OCI-LY1 (cell line): Measurements from ENCODE around the gene NRG2.

Experiments
- H2AFZ ChIP-seq: fragments of 200-600 bp; sonication (generic), shearing (Covaris generic); 2 replicates; pipeline ENCODE4 v1.6.0; 2014; ENCODE audit warnings: antibody characterized with exemption, mild to moderate bottlenecking, low read length
- H3F3A ChIP-seq: fragments of 200-600 bp; sonication (generic), shearing (Covaris generic); 2 replicates; pipeline ENCODE4 v1.6.0; 2014; ENCODE audit warnings: mild to moderate bottlenecking, antibody characterized with exemption, low read length, moderate library complexity; ENCODE audit not compliant: insufficient read depth
- H3K27ac ChIP-seq: fragments of 200-600 bp; sonication (generic); 2 replicates; pipeline ENCODE4 v1.5.1; 2014; ENCODE audit warnings: low read length, mixed run types, mild to moderate bottlenecking, low read depth; ENCODE audit not compliant: poor library complexity, severe bottlenecking
- H3K27me3 ChIP-seq: fragments of 200-600 bp; sonication (generic); 2 replicates; pipeline ENCODE4 v1.6.0; 2014; ENCODE audit warnings: antibody characterized with exemption, mild to moderate bottlenecking, low read length, moderate library complexity; ENCODE audit not compliant: insufficient read depth
- H3K36me3 ChIP-seq: fragments of 200-600 bp; sonication (generic); 2 replicates; pipeline ENCODE4 v1.6.1; 2014; ENCODE audit warnings: mild to moderate bottlenecking, antibody characterized with exemption, low read length, moderate library complexity, mixed read lengths; ENCODE audit not compliant: insufficient read depth
- H3K4me1 ChIP-seq: fragments of 200-600 bp; sonication (generic); 2 replicates; pipeline ENCODE4 v1.5.1; 2014; ENCODE audit warnings: mild to moderate bottlenecking, low read length, moderate library complexity; ENCODE audit not compliant: insufficient read depth, severe bottlenecking
- H3K4me2 ChIP-seq: fragments of 200-600 bp; sonication (generic), shearing (Covaris generic); 2 replicates; pipeline ENCODE4 v1.6.1; 2014; ENCODE audit warnings: low read length
- H3K4me3 ChIP-seq: fragments of 200-600 bp; sonication (generic); 2 replicates; pipeline ENCODE4 v1.5.1; 2014; ENCODE audit warnings: low read length, low read depth, mild to moderate bottlenecking, mixed read lengths; ENCODE audit not compliant: poor library complexity, severe bottlenecking
- H3K79me2 ChIP-seq: fragments of 200-600 bp; shearing (Covaris generic); 2 replicates; pipeline ENCODE4 v1.6.1; 2016; ENCODE audit warnings: mixed run types, low read length, mixed read lengths; ENCODE audit not compliant: insufficient read depth
- H3K9ac ChIP-seq: fragments of 200-600 bp; sonication (generic), shearing (Covaris generic); 2 replicates; pipeline ENCODE4 v1.6.1; 2014; ENCODE audit warnings: mild to moderate bottlenecking, low read length, mixed read lengths
- H3K9me2 ChIP-seq: fragments of 200-600 bp; sonication (generic), shearing (Covaris generic); 2 replicates; pipeline ENCODE4 v1.6.1; 2014; ENCODE audit warnings: low read depth, mild to moderate bottlenecking, low read length, mixed read lengths
- H3K9me3 ChIP-seq: fragments of 200-600 bp; shearing (Covaris generic); 2 replicates; pipeline ENCODE4 v1.6.1; 2014; ENCODE audit warnings: low read length, mixed read lengths
- H4K20me1 ChIP-seq: fragments of 200-600 bp; sonication (generic), shearing (Covaris generic); 2 replicates; pipeline ENCODE4 v1.6.0; 2016; ENCODE audit warnings: mild to moderate bottlenecking, low read length; ENCODE audit not compliant: insufficient read depth
- EZH2 ChIP-seq: fragments of 200-600 bp; sonication (generic), shearing (Covaris generic); IDR thresholded peaks from 2 replicates; pipeline ENCODE4 v1.8.0; 2017; ENCODE audit warnings: borderline replicate concordance, mixed run types, mild to moderate bottlenecking, antibody characterized with exemption, low read length, moderate library complexity, mixed read lengths
- TF ChIP-seq, protein P1 (sequence below): fragments of 200-600 bp; sonication (generic), shearing (Covaris generic); IDR thresholded peaks from 2 replicates; pipeline ENCODE4 v1.5.1; 2017; ENCODE audit warnings: mild to moderate bottlenecking, antibody characterized with exemption, low read length, moderate library complexity, mixed read lengths

Gene NRG2

DNA sequence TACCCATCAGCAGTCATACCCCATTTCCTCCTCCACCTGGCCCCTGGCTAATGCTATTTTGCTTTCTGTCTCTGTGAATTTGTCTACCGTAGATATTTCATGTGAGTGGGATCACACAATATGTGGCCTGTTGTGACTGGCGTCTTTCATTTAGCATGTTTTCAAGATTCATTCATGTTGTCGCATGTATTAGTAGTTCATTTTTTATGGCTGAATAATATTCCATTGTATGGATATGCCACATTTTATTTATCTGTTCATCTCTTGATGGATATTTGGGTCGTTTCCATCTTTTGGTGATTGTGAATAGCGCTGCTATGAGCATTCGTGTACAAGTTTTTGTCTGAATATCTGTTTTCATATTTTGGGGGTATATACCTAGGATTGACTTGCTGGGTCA lies 213.6 kb downstream of the NRG2 start:
- H4K20me1 ChIP-seq = no peaks in the 10 kb centered on the region
- H3K9ac ChIP-seq = no peak overlapping the region
- no peaks in the 10 kb centered on the region for H3F3A ChIP-seq
- no peak for TF ChIP-seq EZH2
- TF ChIP-seq, protein P1, sequence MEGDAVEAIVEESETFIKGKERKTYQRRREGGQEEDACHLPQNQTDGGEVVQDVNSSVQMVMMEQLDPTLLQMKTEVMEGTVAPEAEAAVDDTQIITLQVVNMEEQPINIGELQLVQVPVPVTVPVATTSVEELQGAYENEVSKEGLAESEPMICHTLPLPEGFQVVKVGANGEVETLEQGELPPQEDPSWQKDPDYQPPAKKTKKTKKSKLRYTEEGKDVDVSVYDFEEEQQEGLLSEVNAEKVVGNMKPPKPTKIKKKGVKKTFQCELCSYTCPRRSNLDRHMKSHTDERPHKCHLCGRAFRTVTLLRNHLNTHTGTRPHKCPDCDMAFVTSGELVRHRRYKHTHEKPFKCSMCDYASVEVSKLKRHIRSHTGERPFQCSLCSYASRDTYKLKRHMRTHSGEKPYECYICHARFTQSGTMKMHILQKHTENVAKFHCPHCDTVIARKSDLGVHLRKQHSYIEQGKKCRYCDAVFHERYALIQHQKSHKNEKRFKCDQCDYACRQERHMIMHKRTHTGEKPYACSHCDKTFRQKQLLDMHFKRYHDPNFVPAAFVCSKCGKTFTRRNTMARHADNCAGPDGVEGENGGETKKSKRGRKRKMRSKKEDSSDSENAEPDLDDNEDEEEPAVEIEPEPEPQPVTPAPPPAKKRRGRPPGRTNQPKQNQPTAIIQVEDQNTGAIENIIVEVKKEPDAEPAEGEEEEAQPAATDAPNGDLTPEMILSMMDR = no peak
- H3K4me2 ChIP-seq = no peak overlapping the region
- no peak overlapping the region for H3K4me3 ChIP-seq
- H3K27me3 ChIP-seq = peaks cover 3% of the 10 kb centered on the region; the same call in 1 of the 2 replicates
- H2AFZ ChIP-seq = no peak overlapping the region
- H3K9me3 ChIP-seq = no peaks in the 10 kb centered on the region
- no peak overlapping the region for H3K27ac ChIP-seq
- no peaks in the 10 kb centered on the region for H3K36me3 ChIP-seq
- H3K9me2 ChIP-seq = no peaks in the 10 kb centered on the region
- no peaks in the 10 kb centered on the region for H3K79me2 ChIP-seq
- no peaks in the 10 kb centered on the region for H3K4me1 ChIP-seq

GRCh38 chr5:139828207-139828895 lies 214.7 kb downstream of the NRG2 start:
- Histone ChIP-seq H3K27me3 (peaks cover 3% of the 10 kb centered on the region; the same call in 1 of the 2 replicates), H3K27ac (no peak overlapping the region), H3K4me3 (no peak overlapping the region), H4K20me1 (no peaks in the 10 kb centered on the region), H3K4me2 (no peak overlapping the region), H3K9ac (no peak overlapping the region), H2AFZ (no peak overlapping the region), H3K9me3 (no peaks in the 10 kb centered on the region), H3K36me3 (no peaks in the 10 kb centered on the region), H3K9me2 (no peaks in the 10 kb centered on the region), H3K4me1 (no peaks in the 10 kb centered on the region), H3K79me2 (no peaks in the 10 kb centered on the region), H3F3A (no peaks in the 10 kb centered on the region)
- TF ChIP-seq, protein P1 = no peak
- TF ChIP-seq EZH2 = no peak

DNA sequence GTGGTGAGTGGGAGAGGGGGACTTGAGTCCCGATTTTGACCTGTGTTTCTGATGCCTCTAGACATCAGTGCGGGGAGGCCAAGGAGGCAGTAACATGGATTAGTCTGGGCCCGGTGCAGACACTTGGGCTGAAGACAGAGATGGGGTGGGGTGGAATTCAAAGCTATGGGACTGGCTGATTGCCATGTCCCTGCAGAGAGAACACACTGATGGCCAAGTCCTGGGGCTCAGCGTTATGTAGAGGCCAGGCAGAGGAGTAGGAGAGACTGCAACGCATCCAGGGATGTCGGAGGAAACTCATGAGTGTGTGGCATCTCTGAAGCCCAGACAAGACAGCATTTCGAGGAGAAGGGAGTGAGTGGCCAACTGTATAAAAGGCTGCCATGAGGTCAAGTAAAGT lies 217.4 kb downstream of the NRG2 start:
- Histone ChIP-seq H3K79me2 (no peaks in the 10 kb centered on the region), H3K9ac (no peak overlapping the region), H2AFZ (no peak overlapping the region), H3K4me2 (no peak overlapping the region), H3K27me3 (0 out of 2 replicates have a peak, but pooled peaks cover 3% of the 10 kb centered on the region), H3K27ac (no peak overlapping the region), H3K9me3 (no peaks in the 10 kb centered on the region), H3K9me2 (no peaks in the 10 kb centered on the region), H3K4me3 (no peak overlapping the region), H3F3A (no peaks in the 10 kb centered on the region), H4K20me1 (no peaks in the 10 kb centered on the region), H3K4me1 (no peaks in the 10 kb centered on the region), H3K36me3 (no peaks in the 10 kb centered on the region)
- TF ChIP-seq EZH2 = no peak
- TF ChIP-seq, protein P1 = no peak
